H1 (cell line): ENCODE results near the gene RRP1.

Experiments used
- BCL11A ChIP-seq, 2 experiments: IDR thresholded peaks; one replicate each; pipeline ENCODE4 v1.6.1; 2011; ENCODE audit warnings: low read depth in 2 of 2, low read length in 2 of 2, mild to moderate bottlenecking in 2 of 2
- CEBPB ChIP-seq: IDR thresholded peaks from 2 replicates; pipeline ENCODE4 v1.6.1; 2012; ENCODE audit warnings: low read depth, low read length
- RBBP5 ChIP-seq: IDR thresholded peaks from 2 replicates; pipeline ENCODE4 v1.7.1; 2012; ENCODE audit warnings: low read depth, mild to moderate bottlenecking, inconsistent platforms, low read length, moderate library complexity, borderline replicate concordance
- RNF2 ChIP-seq: fragments of 200-900, 300-1000 bp; sonication (generic); IDR thresholded peaks from 2 replicates; pipeline ENCODE4 v1.7.1; 2016; ENCODE audit warnings: borderline replicate concordance, low read depth, mild to moderate bottlenecking, antibody characterized with exemption, low read length; ENCODE audit not compliant: poor library complexity, severe bottlenecking; ENCODE audit errors: missing control alignments
- RXRA ChIP-seq: IDR thresholded peaks from 2 replicates; pipeline ENCODE4 v1.6.1; 2011; ENCODE audit warnings: low read depth, mild to moderate bottlenecking, low read length, moderate library complexity; ENCODE audit not compliant: insufficient read depth
- SIX5 ChIP-seq: IDR thresholded peaks from 2 replicates; pipeline ENCODE4 v1.6.1; 2011; ENCODE audit warnings: mild to moderate bottlenecking, low read depth, low read length
- SP2 ChIP-seq: IDR thresholded peaks from 2 replicates; pipeline ENCODE4 v1.6.1; 2012; ENCODE audit warnings: mild to moderate bottlenecking, low read length, inconsistent platforms
- SUZ12 ChIP-seq: fragments of 200-600 bp; sonication (generic); IDR thresholded peaks from 2 replicates; pipeline ENCODE4 v1.6.1; 2012; ENCODE audit warnings: mild to moderate bottlenecking, inconsistent platforms, low read length, moderate library complexity, mixed read lengths
- YY1 ChIP-seq: IDR thresholded peaks from 2 replicates; pipeline ENCODE4 v1.6.1; 2011; ENCODE audit warnings: low read depth, mild to moderate bottlenecking, low read length
- TF ChIP-seq, protein P1 (sequence below), 3 experiments: IDR thresholded peaks; 1 replicate in 2 of 3; 2 replicates in 1 of 3; pipeline versions ENCODE4 v1.5.1 to v1.6.1; 2011; ENCODE audit warnings: low read length in 3 of 3, mild to moderate bottlenecking in 3 of 3, inconsistent platforms in 2 of 3, low read depth in 1 of 3, moderate library complexity in 1 of 3; ENCODE audit not compliant: insufficient read depth in 1 of 3; ENCODE audit errors: control extremely low read depth in 1 of 3
- TF ChIP-seq, protein P2 (sequence below): IDR thresholded peaks from 2 replicates; pipeline ENCODE4 v1.6.1; 2012; ENCODE audit warnings: inconsistent platforms
- TF ChIP-seq, protein P3 (sequence below): IDR thresholded peaks from 2 replicates; pipeline ENCODE4 v1.6.1; 2011; ENCODE audit warnings: low read length, improper control_type of control experiment
- TF ChIP-seq, protein P4 (sequence below): IDR thresholded peaks from 2 replicates; pipeline ENCODE4 v1.6.1; 2012; ENCODE audit warnings: inconsistent platforms
- TF ChIP-seq, protein P5 (sequence below): IDR thresholded peaks from 2 replicates; pipeline ENCODE4 v1.6.1; 2012; ENCODE audit warnings: low read length, inconsistent platforms

DNA sequence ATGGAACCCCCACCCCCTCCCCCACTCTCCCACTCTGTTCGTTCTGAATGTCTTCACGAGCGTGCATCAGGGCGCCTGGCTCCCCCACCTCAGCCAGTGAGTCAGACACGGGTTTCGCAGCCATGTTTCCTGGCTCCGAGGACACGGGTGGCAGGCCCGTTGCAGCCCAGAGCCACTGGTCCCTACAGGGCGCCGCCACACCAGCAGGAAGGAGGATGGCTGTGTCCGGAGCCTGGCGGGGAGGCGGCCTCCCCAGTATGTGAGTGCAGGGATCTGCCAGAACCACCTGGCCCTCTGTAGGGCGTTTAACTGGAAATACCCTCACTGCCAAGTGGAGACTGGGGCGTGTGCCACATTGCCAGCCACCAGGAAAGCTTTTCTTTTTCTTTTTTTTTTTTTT is 31.8 kb upstream of the RRP1 start:
- no peak for TF ChIP-seq RBBP5
- no peak for TF ChIP-seq RNF2
- TF ChIP-seq, protein P1, sequence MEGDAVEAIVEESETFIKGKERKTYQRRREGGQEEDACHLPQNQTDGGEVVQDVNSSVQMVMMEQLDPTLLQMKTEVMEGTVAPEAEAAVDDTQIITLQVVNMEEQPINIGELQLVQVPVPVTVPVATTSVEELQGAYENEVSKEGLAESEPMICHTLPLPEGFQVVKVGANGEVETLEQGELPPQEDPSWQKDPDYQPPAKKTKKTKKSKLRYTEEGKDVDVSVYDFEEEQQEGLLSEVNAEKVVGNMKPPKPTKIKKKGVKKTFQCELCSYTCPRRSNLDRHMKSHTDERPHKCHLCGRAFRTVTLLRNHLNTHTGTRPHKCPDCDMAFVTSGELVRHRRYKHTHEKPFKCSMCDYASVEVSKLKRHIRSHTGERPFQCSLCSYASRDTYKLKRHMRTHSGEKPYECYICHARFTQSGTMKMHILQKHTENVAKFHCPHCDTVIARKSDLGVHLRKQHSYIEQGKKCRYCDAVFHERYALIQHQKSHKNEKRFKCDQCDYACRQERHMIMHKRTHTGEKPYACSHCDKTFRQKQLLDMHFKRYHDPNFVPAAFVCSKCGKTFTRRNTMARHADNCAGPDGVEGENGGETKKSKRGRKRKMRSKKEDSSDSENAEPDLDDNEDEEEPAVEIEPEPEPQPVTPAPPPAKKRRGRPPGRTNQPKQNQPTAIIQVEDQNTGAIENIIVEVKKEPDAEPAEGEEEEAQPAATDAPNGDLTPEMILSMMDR (IDR thresholded peaks at IDR 0.05; ENCODE audit: control extremely low read depth in 1 of 3, insufficient read depth in 1 of 3, low read depth in 1 of 3, low read length in 3 of 3) = no peak
- TF ChIP-seq RXRA = no peak
- no peak for TF ChIP-seq SP2
- no peak for TF ChIP-seq CEBPB
- TF ChIP-seq SUZ12 = no peak
- no peak for TF ChIP-seq SIX5
- TF ChIP-seq, protein P2, sequence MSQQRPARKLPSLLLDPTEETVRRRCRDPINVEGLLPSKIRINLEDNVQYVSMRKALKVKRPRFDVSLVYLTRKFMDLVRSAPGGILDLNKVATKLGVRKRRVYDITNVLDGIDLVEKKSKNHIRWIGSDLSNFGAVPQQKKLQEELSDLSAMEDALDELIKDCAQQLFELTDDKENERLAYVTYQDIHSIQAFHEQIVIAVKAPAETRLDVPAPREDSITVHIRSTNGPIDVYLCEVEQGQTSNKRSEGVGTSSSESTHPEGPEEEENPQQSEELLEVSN = no peak
- TF ChIP-seq, protein P3, sequence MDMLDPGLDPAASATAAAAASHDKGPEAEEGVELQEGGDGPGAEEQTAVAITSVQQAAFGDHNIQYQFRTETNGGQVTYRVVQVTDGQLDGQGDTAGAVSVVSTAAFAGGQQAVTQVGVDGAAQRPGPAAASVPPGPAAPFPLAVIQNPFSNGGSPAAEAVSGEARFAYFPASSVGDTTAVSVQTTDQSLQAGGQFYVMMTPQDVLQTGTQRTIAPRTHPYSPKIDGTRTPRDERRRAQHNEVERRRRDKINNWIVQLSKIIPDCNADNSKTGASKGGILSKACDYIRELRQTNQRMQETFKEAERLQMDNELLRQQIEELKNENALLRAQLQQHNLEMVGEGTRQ = no peak
- TF ChIP-seq BCL11A (IDR thresholded peaks at IDR 0.05; ENCODE audit: low read depth in 2 of 2, low read length in 2 of 2) = no peak
- TF ChIP-seq, protein P4, sequence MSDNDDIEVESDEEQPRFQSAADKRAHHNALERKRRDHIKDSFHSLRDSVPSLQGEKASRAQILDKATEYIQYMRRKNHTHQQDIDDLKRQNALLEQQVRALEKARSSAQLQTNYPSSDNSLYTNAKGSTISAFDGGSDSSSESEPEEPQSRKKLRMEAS = no peak
- TF ChIP-seq, protein P5, sequence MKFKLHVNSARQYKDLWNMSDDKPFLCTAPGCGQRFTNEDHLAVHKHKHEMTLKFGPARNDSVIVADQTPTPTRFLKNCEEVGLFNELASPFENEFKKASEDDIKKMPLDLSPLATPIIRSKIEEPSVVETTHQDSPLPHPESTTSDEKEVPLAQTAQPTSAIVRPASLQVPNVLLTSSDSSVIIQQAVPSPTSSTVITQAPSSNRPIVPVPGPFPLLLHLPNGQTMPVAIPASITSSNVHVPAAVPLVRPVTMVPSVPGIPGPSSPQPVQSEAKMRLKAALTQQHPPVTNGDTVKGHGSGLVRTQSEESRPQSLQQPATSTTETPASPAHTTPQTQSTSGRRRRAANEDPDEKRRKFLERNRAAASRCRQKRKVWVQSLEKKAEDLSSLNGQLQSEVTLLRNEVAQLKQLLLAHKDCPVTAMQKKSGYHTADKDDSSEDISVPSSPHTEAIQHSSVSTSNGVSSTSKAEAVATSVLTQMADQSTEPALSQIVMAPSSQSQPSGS = no peak
- no peak for TF ChIP-seq YY1
